H1 (cell line): ENCODE measurements around the gene PTPRT. TPM values are rescaled to one million over a fixed set of nuclear protein-coding genes. Genes with fewer than 3 reads are reported as not detected.

Experiments
- CTCF ChIA-PET: fragments of 300-600 bp; sonication (Branson Sonifier 250); formaldehyde crosslinking; loops from one replicate; lab custom pipeline; 2021; ENCODE audit not compliant: partially characterized antibody; lab: Charles Lee
- POLR2A ChIA-PET: fragments of 300-600 bp; sonication (Branson Sonifier 250); formaldehyde crosslinking; loops from one replicate; lab custom pipeline; 2021; ENCODE audit warnings: inconsistent platforms; ENCODE audit not compliant: partially characterized antibody; lab: Charles Lee
- DNase-seq, 2 experiments: peaks; one replicate each; pipeline versions ENCODE4 v3.0.0 to v3.0.0-alpha.2; 2010 to 2022; ENCODE audit warnings: low spot score in 2 of 2, low read depth in 1 of 2, mixed read lengths in 1 of 2
- FAIRE-seq: peaks from 2 replicates; lab custom pipeline; 2011; peaks lifted over from hg19 to GRCh38; lab: Jason Lieb, UNC
- H2AFZ ChIP-seq: 2 replicates; pipeline ENCODE4 v1.8.1; 2012; ENCODE audit warnings: low read length, inconsistent platforms
- H2AK5ac ChIP-seq: 2 replicates; pipeline ENCODE4 v1.6.1; 2013; ENCODE audit warnings: low read depth, low read length
- H2BK120ac ChIP-seq: replicated peaks from 2 replicates; pipeline ENCODE3; 2013; ENCODE audit warnings: low read depth, low read length, inconsistent platforms
- H2BK12ac ChIP-seq: 2 replicates; pipeline ENCODE4 v1.6.1; 2013; ENCODE audit warnings: low read depth, low read length
- H2BK15ac ChIP-seq: 2 replicates; pipeline ENCODE4 v1.6.1; 2013; ENCODE audit warnings: low read length
- H2BK20ac ChIP-seq: 2 replicates; pipeline ENCODE4 v1.6.1; 2013; ENCODE audit warnings: low read length
- H2BK5ac ChIP-seq: 2 replicates; pipeline ENCODE4 v1.6.1; 2013; ENCODE audit warnings: low read depth, low read length
- H3K14ac ChIP-seq: 2 replicates; pipeline ENCODE4 v1.6.1; 2013; ENCODE audit warnings: inconsistent platforms; ENCODE audit not compliant: insufficient read length
- H3K18ac ChIP-seq: 2 replicates; pipeline ENCODE4 v1.6.1; 2013; ENCODE audit warnings: low read length; ENCODE audit errors: extremely low read depth
- H3K23ac ChIP-seq: 2 replicates; pipeline ENCODE4 v1.6.1; 2013; ENCODE audit warnings: inconsistent platforms; ENCODE audit not compliant: insufficient read length
- H3K23me2 ChIP-seq: 2 replicates; pipeline ENCODE4 v1.6.1; 2013; ENCODE audit warnings: low read depth, low read length
- H3K27ac ChIP-seq: 2 replicates; pipeline ENCODE4 v1.6.1; 2011; ENCODE audit warnings: low read depth, low read length, inconsistent platforms
- H3K27me3 ChIP-seq, 4 experiments: replicated peaks in 1 of 4; 1 replicate in 1 of 4; 2 replicates in 3 of 4; pipeline versions ENCODE4 v1.6.1 to v1.8.1; 2011 to 2013; ENCODE audit warnings: low read length in 3 of 4, mild to moderate bottlenecking in 3 of 4, inconsistent platforms in 2 of 4, mixed read lengths in 2 of 4, moderate library complexity in 1 of 4; ENCODE audit not compliant: control insufficient read depth in 3 of 4, insufficient read depth in 3 of 4; ENCODE audit errors: extremely low read depth in 1 of 4
- H3K36me3 ChIP-seq, 4 experiments: 2 replicates each; pipeline versions ENCODE4 v1.6.1 to v1.8.1; 2011 to 2013; ENCODE audit warnings: mild to moderate bottlenecking in 4 of 4, low read length in 3 of 4, moderate library complexity in 2 of 4, control low read depth in 1 of 4, inconsistent platforms in 1 of 4; ENCODE audit not compliant: insufficient read depth in 4 of 4, control insufficient read depth in 2 of 4
- H3K4ac ChIP-seq: replicated peaks from 2 replicates; pipeline ENCODE3; 2013; ENCODE audit warnings: low read length, low read depth, mixed read lengths, inconsistent platforms; ENCODE audit not compliant: insufficient read length
- H3K4me1 ChIP-seq, 4 experiments: replicated peaks in 1 of 4; 1 replicate in 1 of 4; 2 replicates in 3 of 4; pipeline versions ENCODE4 v1.6.1 to v1.8.1; 2011 to 2013; ENCODE audit warnings: low read length in 3 of 4, inconsistent platforms in 2 of 4, mixed read lengths in 1 of 4; ENCODE audit not compliant: insufficient read depth in 4 of 4, control insufficient read depth in 3 of 4
- H3K4me2 ChIP-seq, 2 experiments: 2 replicates each; pipeline versions ENCODE4 v1.6.1 to v1.8.1; 2011 to 2013; ENCODE audit warnings: low read depth in 2 of 2, low read length in 2 of 2, control low read depth in 1 of 2, inconsistent platforms in 1 of 2, mild to moderate bottlenecking in 1 of 2; ENCODE audit not compliant: insufficient read depth in 1 of 2
- H3K4me3 ChIP-seq, 4 experiments: fragments of 200-600, 300-600 bp in 1 of 4; sonication (generic), shearing (Covaris generic), sonication (Bioruptor Twin) in 1 of 4; 2 replicates each; pipeline versions ENCODE4 v1.5.1 to v1.8.1; 2011 to 2016; ENCODE audit warnings: low read length in 4 of 4, low read depth in 3 of 4, control low read depth in 2 of 4, inconsistent platforms in 2 of 4, mild to moderate bottlenecking in 2 of 4, mixed read lengths in 1 of 4, moderate library complexity in 1 of 4; ENCODE audit not compliant: insufficient read depth in 2 of 4; ENCODE audit errors: extremely low read depth in 1 of 4
- H3K56ac ChIP-seq: replicated peaks from 2 replicates; pipeline ENCODE3; 2013; ENCODE audit warnings: low read depth, mild to moderate bottlenecking, mixed read lengths, low read length, inconsistent platforms; ENCODE audit not compliant: insufficient read length
- H3K79me1 ChIP-seq: 2 replicates; pipeline ENCODE4 v1.6.1; 2013; ENCODE audit warnings: low read depth, low read length, control low read depth
- H3K79me2 ChIP-seq, 2 experiments: 2 replicates each; pipeline versions ENCODE4 v1.6.1 to v1.8.1; 2012 to 2013; ENCODE audit warnings: low read length in 2 of 2, mild to moderate bottlenecking in 2 of 2, inconsistent platforms in 1 of 2; ENCODE audit not compliant: insufficient read depth in 2 of 2, control insufficient read depth in 1 of 2
- H3K9ac ChIP-seq, 4 experiments: replicated peaks in 1 of 4; 1 replicate in 1 of 4; 2 replicates in 3 of 4; pipeline versions ENCODE4 v1.6.1 to v1.8.1; 2011 to 2013; ENCODE audit warnings: low read depth in 3 of 4, low read length in 3 of 4, control low read depth in 2 of 4, mild to moderate bottlenecking in 2 of 4, moderate library complexity in 2 of 4, inconsistent platforms in 1 of 4; ENCODE audit errors: extremely low read depth in 1 of 4
- H3K9me3 ChIP-seq, 2 experiments: 2 replicates each; pipeline versions ENCODE4 v1.6.1 to v1.8.1; 2012 to 2013; ENCODE audit warnings: mild to moderate bottlenecking in 2 of 2, moderate library complexity in 2 of 2, control low read depth in 1 of 2, inconsistent platforms in 1 of 2, low read depth in 1 of 2, low read length in 1 of 2, mixed read lengths in 1 of 2; ENCODE audit not compliant: insufficient read depth in 2 of 2
- H4K20me1 ChIP-seq, 2 experiments: replicated peaks in 1 of 2; 2 replicates each; pipeline versions ENCODE3 to v1.8.1; 2011 to 2013; ENCODE audit warnings: inconsistent platforms in 2 of 2, low read length in 2 of 2, mild to moderate bottlenecking in 1 of 2; ENCODE audit not compliant: insufficient read depth in 2 of 2, control insufficient read depth in 1 of 2
- H4K5ac ChIP-seq: 2 replicates; pipeline ENCODE4 v1.6.1; 2013; ENCODE audit warnings: low read length, low read depth, mixed read lengths, inconsistent platforms; ENCODE audit not compliant: insufficient read length
- H4K8ac ChIP-seq: 2 replicates; pipeline ENCODE4 v1.8.0; 2013; ENCODE audit warnings: mild to moderate bottlenecking, moderate library complexity, low read length, inconsistent platforms; ENCODE audit not compliant: insufficient read depth; ENCODE audit errors: extremely low read depth
- H4K91ac ChIP-seq: replicated peaks from 2 replicates; pipeline ENCODE3; 2013; ENCODE audit warnings: low read length, mixed read lengths, inconsistent platforms; ENCODE audit not compliant: insufficient read length
- CTBP2 ChIP-seq: IDR thresholded peaks from 2 replicates; pipeline ENCODE4 v1.7.0; 2011; ENCODE audit warnings: borderline replicate concordance, mild to moderate bottlenecking, moderate library complexity, mixed read lengths, low read length; ENCODE audit not compliant: insufficient read depth, insufficient read length
- E2F6 ChIP-seq: IDR thresholded peaks from 2 replicates; pipeline ENCODE4 v1.6.1; 2012; ENCODE audit warnings: inconsistent platforms
- FOSL1 ChIP-seq: IDR thresholded peaks from 2 replicates; pipeline ENCODE4 v1.6.1; 2011; ENCODE audit warnings: mild to moderate bottlenecking, low read depth, low read length, moderate library complexity; ENCODE audit not compliant: insufficient read depth
- KDM4A ChIP-seq: IDR thresholded peaks from one replicate; pipeline ENCODE4 v1.7.1; 2012; ENCODE audit warnings: low read depth, mild to moderate bottlenecking, moderate library complexity, low read length, inconsistent platforms; ENCODE audit not compliant: severe bottlenecking
- MAFK ChIP-seq: IDR thresholded peaks from 2 replicates; pipeline ENCODE4 v1.6.1; 2012; ENCODE audit warnings: low read depth, mild to moderate bottlenecking, improper control_type of control experiment, low read length
- MAX ChIP-seq: IDR thresholded peaks from 2 replicates; pipeline ENCODE4 v1.6.1; 2012; ENCODE audit warnings: inconsistent platforms
- SAP30 ChIP-seq: fragments of 300-600 bp; sonication (generic); IDR thresholded peaks from 2 replicates; pipeline ENCODE4 v1.7.1; 2012; ENCODE audit warnings: low read length, moderate library complexity, mild to moderate bottlenecking, inconsistent platforms; ENCODE audit not compliant: insufficient read depth, insufficient replicate concordance
- SIRT6 ChIP-seq: IDR thresholded peaks from one replicate; pipeline ENCODE4 v1.7.1; 2012; ENCODE audit warnings: low read length, inconsistent platforms
- SP2 ChIP-seq: IDR thresholded peaks from 2 replicates; pipeline ENCODE4 v1.6.1; 2012; ENCODE audit warnings: mild to moderate bottlenecking, low read length, inconsistent platforms
- USF2 ChIP-seq: IDR thresholded peaks from 2 replicates; pipeline ENCODE4 v1.6.1; 2011; ENCODE audit warnings: low read length, improper control_type of control experiment
- YY1 ChIP-seq: IDR thresholded peaks from 2 replicates; pipeline ENCODE4 v1.6.1; 2011; ENCODE audit warnings: low read depth, mild to moderate bottlenecking, low read length
- ZNF274 ChIP-seq: IDR thresholded peaks from 2 replicates; pipeline ENCODE4 v1.7.0; 2012; ENCODE audit warnings: low read length, borderline replicate concordance; ENCODE audit errors: extremely low read depth
- WGBS, 2 experiments: shearing (Covaris generic) in 1 of 2; methylation state at CpG; one replicate each; pipeline versions ENCODE4 v1.1.6 to v1.1.7; 2013 to 2015; ENCODE audit warnings: low lambda C conversion rate in 2 of 2, mixed read lengths in 2 of 2, inconsistent platforms in 1 of 2, low coverage in 1 of 2, missing lambda C conversion rate in 1 of 2; ENCODE audit not compliant: insufficient replicate concordance in 2 of 2, insufficient coverage in 1 of 2, insufficient read length in 1 of 2; ENCODE audit errors: extremely low coverage in 1 of 2, missing lambda C conversion rate in 1 of 2; 5-methylcytosine and 5-hydroxymethylcytosine counted together
- polyA plus RNA-seq, 7 experiments: library from polyadenylated mRNA; depleted of rRNA in 3 of 7; stranded (reverse) in 5 of 7; unstranded in 2 of 7; fragments of >200 nt in 5 of 7; fragments of 200-250 nt in 2 of 7; gene quantifications; 1 replicate in 5 of 7; 2 replicates in 1 of 7; 4 replicates in 1 of 7; pipeline versions ENCODE4 v1.2.1 to v1.2.3, GENCODE V29; 2011 to 2013; ENCODE audit warnings: missing spikeins in 2 of 7, mixed read lengths in 2 of 7
- total RNA-seq: library from RNA; stranded (reverse); fragmentation: NEBNext Ultra II Directional; extraction: Animal tissue kit (Norgen Biotek cat#: 25700); gene quantifications from 2 replicates; pipeline ENCODE4 v1.2.1, GENCODE V29; 2021

Gene PTPRT
- total and polyA plus RNA-seq, 2 of the 8 experiments (the other 6 are each of a cell fraction or from before 2014, with no cell fraction given): 0.33 to 1.8 TPM

GRCh38 chr20:42576167-42576566 is 613.5 kb downstream of the PTPRT start:
- no peak overlapping the region for H4K91ac ChIP-seq
- POLR2A ChIA-PET: no interaction called here
- H3K79me1 ChIP-seq: no peaks in the 10 kb centered on the region
- no peak overlapping the region for H3K4me2 ChIP-seq
- H2BK120ac ChIP-seq: no peak overlapping the region
- WGBS, 2 experiments: 90% methylated on average over 7 of the region's 7 CpGs; no CpG with 5 or more reads in 1 of the 2 experiments
- no peak overlapping the region for H3K4me3 ChIP-seq
- H2AFZ ChIP-seq: peak overlapping the region; percentile 67; the same call in 1 of the 2 replicates
- no peak overlapping the region for H2BK20ac ChIP-seq
- no peak overlapping the region for H3K56ac ChIP-seq
- H3K23me2 ChIP-seq: no peaks in the 10 kb centered on the region; the same call in 1 of the 2 replicates
- no peak overlapping the region for H2BK5ac ChIP-seq
- no peaks in the 10 kb centered on the region for H3K79me2 ChIP-seq
- no peaks in the 10 kb centered on the region for H3K9me3 ChIP-seq
- H3K36me3 ChIP-seq: no peaks in the 10 kb centered on the region
- no peak overlapping the region for H2BK12ac ChIP-seq
- H4K8ac ChIP-seq: no peak overlapping the region
- H2BK15ac ChIP-seq: no peak overlapping the region
- H2AK5ac ChIP-seq: no peak overlapping the region
- H3K27ac ChIP-seq: no peak overlapping the region
- no peak overlapping the region for H3K4ac ChIP-seq
- no peak overlapping the region for H3K9ac ChIP-seq
- H3K18ac ChIP-seq: no peak overlapping the region
- H3K4me1 ChIP-seq: no peaks in the 10 kb centered on the region
- no peaks in the 10 kb centered on the region for H4K20me1 ChIP-seq
- no peak overlapping the region for H3K14ac ChIP-seq
- TF ChIP-seq E2F6 (no peak), YY1 (no peak), FOSL1 (no peak), CTBP2 (no peak), SIRT6 (no peak), MAFK (no peak), MAX (no peak), ZNF274 (no peak), USF2 (no peak), SAP30 (no peak), KDM4A (no peak), SP2 (no peak)
- CTCF ChIA-PET: interaction anchor here (1.2 kb wide), 1 partner anchor 46 kb away, joined by 3 read pairs; no protein-coding TSS in a partner anchor
- no peak overlapping the region for H3K23ac ChIP-seq
- no peak overlapping the region for H4K5ac ChIP-seq
- FAIRE-seq (no peak), DNase-seq (no peak)
- no peaks in the 10 kb centered on the region for H3K27me3 ChIP-seq
